Neural cell (in vitro differentiated cells): Measurements from ENCODE around the gene EXPH5. TPM values are rescaled to one million over a fixed set of nuclear protein-coding genes. Genes with fewer than 3 reads are reported as not detected.
"Not testable (repeated sequence)": the region's sequence is repeated elsewhere in the genome, so short reads cannot be mapped to it uniquely, and the experiment has no call there.

Experiments used
- H2AFZ ChIP-seq: fragments of 200-600, 300-800 bp; sonication (generic), shearing (Covaris generic); 2 replicates; pipeline ENCODE4 v1.6.0; 2014; ENCODE audit warnings: low read depth, mild to moderate bottlenecking, antibody characterized with exemption, low read length, moderate library complexity
- H3F3A ChIP-seq: fragments of 200-600 bp; shearing (Covaris generic); 2 replicates; pipeline ENCODE4 v1.6.1; 2016; ENCODE audit warnings: mild to moderate bottlenecking, moderate library complexity, mixed read lengths, antibody characterized with exemption, low read length; ENCODE audit not compliant: insufficient read depth, poor library complexity, severe bottlenecking
- H3K27ac ChIP-seq: fragments of 200-600, 300-800 bp; sonication (generic), shearing (Covaris generic); 2 replicates; pipeline ENCODE4 v1.5.1; 2014; ENCODE audit warnings: mild to moderate bottlenecking, low read length, moderate library complexity
- H3K27me3 ChIP-seq: fragments of 300-800, 200-600 bp; sonication (generic), shearing (Covaris generic); 2 replicates; pipeline ENCODE4 v1.6.0; 2014; ENCODE audit warnings: mild to moderate bottlenecking, low read depth, low read length, moderate library complexity; ENCODE audit not compliant: insufficient read depth
- H3K36me3 ChIP-seq: fragments of 300-800, 200-600 bp; sonication (generic), shearing (Covaris generic); 2 replicates; pipeline ENCODE4 v1.5.1; 2014; ENCODE audit warnings: mild to moderate bottlenecking, antibody characterized with exemption, low read length, moderate library complexity; ENCODE audit not compliant: insufficient read depth
- H3K4me2 ChIP-seq: fragments of 300-800, 200-600 bp; sonication (generic), shearing (Covaris generic); 2 replicates; pipeline ENCODE4 v1.6.0; 2014; ENCODE audit warnings: mild to moderate bottlenecking, low read length
- H3K4me3 ChIP-seq: fragments of 300-800, 200-600 bp; sonication (generic), shearing (Covaris generic); 2 replicates; pipeline ENCODE4 v1.5.1; 2014; ENCODE audit warnings: mild to moderate bottlenecking, low read length, moderate library complexity
- H3K79me2 ChIP-seq: fragments of 200-600 bp; shearing (Covaris generic); replicated peaks from 2 replicates; pipeline ENCODE4 v1.6.0; 2014; ENCODE audit warnings: mild to moderate bottlenecking, low read length, moderate library complexity; ENCODE audit not compliant: insufficient read depth
- H3K9ac ChIP-seq: fragments of 300-800, 200-600 bp; sonication (generic), shearing (Covaris generic); 2 replicates; pipeline ENCODE4 v1.6.1; 2016; ENCODE audit warnings: mild to moderate bottlenecking, low read length, mixed read lengths
- H3K9me2 ChIP-seq: fragments of 200-600 bp; shearing (Covaris generic); 2 replicates; pipeline ENCODE4 v1.6.1; 2016; ENCODE audit warnings: mild to moderate bottlenecking, low read length, mixed read lengths; ENCODE audit not compliant: insufficient read depth
- H3K9me3 ChIP-seq: fragments of 200-600, 300-800 bp; sonication (generic), shearing (Covaris generic); 2 replicates; pipeline ENCODE4 v1.6.1; 2016; ENCODE audit warnings: mild to moderate bottlenecking, mixed run types, low read length, moderate library complexity, mixed read lengths
- H4K20me1 ChIP-seq: fragments of 200-600 bp; shearing (Covaris generic); 2 replicates; pipeline ENCODE4 v1.6.1; 2016; ENCODE audit warnings: mild to moderate bottlenecking, mixed run types; ENCODE audit not compliant: insufficient read depth
- CTCF ChIP-seq: fragments of 450-650 bp; IDR thresholded peaks from 2 replicates; pipeline ENCODE4 v1.5.1; 2014; ENCODE audit warnings: antibody characterized with exemption, mild to moderate bottlenecking, moderate library complexity; ENCODE audit not compliant: poor library complexity, severe bottlenecking
- EP300 ChIP-seq: fragments of 450-650 bp; conservative IDR thresholded peaks from 2 replicates; pipeline ENCODE4 v1.6.1; 2014; ENCODE audit warnings: antibody characterized with exemption, mild to moderate bottlenecking, moderate library complexity; ENCODE audit not compliant: poor library complexity, severe bottlenecking
- EZH2 ChIP-seq: fragments of 200-600, 300-800 bp; shearing (Covaris generic), sonication (generic); IDR thresholded peaks from 2 replicates; pipeline ENCODE4 v1.6.1; 2014; ENCODE audit warnings: antibody characterized with exemption, low read length, borderline replicate concordance, mild to moderate bottlenecking; ENCODE audit not compliant: insufficient read depth, poor library complexity, severe bottlenecking
- MXI1 ChIP-seq: fragments of 450-650 bp; conservative IDR thresholded peaks from 2 replicates; pipeline ENCODE4 v1.6.1; 2014; ENCODE audit warnings: antibody characterized with exemption, mild to moderate bottlenecking; ENCODE audit not compliant: poor library complexity, severe bottlenecking
- POLR2AphosphoS5 ChIP-seq: IDR thresholded peaks from 2 replicates; pipeline ENCODE4 v1.6.1; 2012
- RAD21 ChIP-seq: fragments of 450-650 bp; conservative IDR thresholded peaks from 2 replicates; pipeline ENCODE4 v1.6.1; 2014; ENCODE audit warnings: antibody characterized with exemption, mild to moderate bottlenecking, moderate library complexity
- REST ChIP-seq: IDR thresholded peaks from 2 replicates; pipeline ENCODE4 v1.6.1; 2012; ENCODE audit warnings: borderline replicate concordance
- SMC3 ChIP-seq: fragments of 450-650 bp; conservative IDR thresholded peaks from 2 replicates; pipeline ENCODE4 v1.6.1; 2014; ENCODE audit warnings: antibody characterized with exemption, mild to moderate bottlenecking, moderate library complexity; ENCODE audit not compliant: poor library complexity
- TAF1 ChIP-seq: IDR thresholded peaks from 2 replicates; pipeline ENCODE4 v1.6.1; 2012; ENCODE audit warnings: low read depth
- polyA minus RNA-seq: library from RNA; depleted of rRNA, polyadenylated mRNA; stranded (reverse); fragments of >200 nt; gene quantifications from 2 replicates; pipeline ENCODE4 v1.2.3, GENCODE V29; 2014
- polyA plus RNA-seq: library from polyadenylated mRNA; depleted of rRNA; stranded (reverse); fragments of >200 nt; gene quantifications from 2 replicates; pipeline ENCODE4 v1.2.3, GENCODE V29; 2014

The EXPH5 gene
- not detected in 2 replicates for polyA plus RNA-seq
- polyA minus RNA-seq = 0.24 TPM in 1 of 2 replicates, not detected in the other

GRCh38 chr11:108593214-108593922, at the start of gene EXPH5:
EXPH5 (minus strand) TSS chr11:108593768; CDS start chr11:108593536, 232 bp downstream.
- no peaks in the 10 kb centered on the region for H3K9me2 ChIP-seq
- H3K27me3 ChIP-seq = peaks cover 30% of the 10 kb centered on the region
- no peaks in the 10 kb centered on the region for H3K36me3 ChIP-seq
- H3K79me2 ChIP-seq = no peaks in the 10 kb centered on the region
- H4K20me1 ChIP-seq = no peaks in the 10 kb centered on the region
- H3K9me3 ChIP-seq = no peaks in the 10 kb centered on the region
- peak within 1 kb of the TSS; percentile 33 for H3K9ac ChIP-seq
- peak within 1 kb of the TSS; percentile 42 for H2AFZ ChIP-seq
- peak within 1 kb of the TSS; percentile 87 for H3K4me3 ChIP-seq
- TF ChIP-seq EP300 (no peak), CTCF (peak; percentile 13)
- no peaks in the 10 kb centered on the region for H3F3A ChIP-seq
- H3K27ac ChIP-seq = no peak within 1 kb of the TSS
- H3K4me2 ChIP-seq = peak within 1 kb of the TSS; percentile 99

- not testable (repeated sequence) for H3K27me3 ChIP-seq, H3K9ac ChIP-seq, H3K79me2 ChIP-seq, H4K20me1 ChIP-seq, H3K4me2 ChIP-seq, H3K36me3 ChIP-seq, H3K4me3 ChIP-seq, H2AFZ ChIP-seq, H3K9me2 ChIP-seq, H3F3A ChIP-seq, H3K27ac ChIP-seq, H3K9me3 ChIP-seq
Measured at GRCh38 chr11:108641752-108642151, 48.2 kb upstream of the EXPH5 start.

GRCh38 chr11:108639146-108639545, 45.6 kb upstream of the EXPH5 start:
- Histone ChIP-seq H3K9me3 (no peaks in the 10 kb centered on the region), H3K27me3 (no peaks in the 10 kb centered on the region), H3F3A (no peaks in the 10 kb centered on the region), H3K79me2 (no peaks in the 10 kb centered on the region), H3K4me3 (no peak overlapping the region), H3K4me2 (no peak overlapping the region), H3K9me2 (no peaks in the 10 kb centered on the region), H2AFZ (no peak overlapping the region), H4K20me1 (no peaks in the 10 kb centered on the region), H3K36me3 (no peaks in the 10 kb centered on the region), H3K27ac (no peak overlapping the region), H3K9ac (no peak overlapping the region)
- TF ChIP-seq REST = no peak
- no peak for TF ChIP-seq POLR2AphosphoS5
- no peak for TF ChIP-seq TAF1
- TF ChIP-seq SMC3 = no peak
- TF ChIP-seq EP300 = no peak
- TF ChIP-seq EZH2 = no peak
- no peak for TF ChIP-seq RAD21
- TF ChIP-seq CTCF = no peak
- no peak for TF ChIP-seq MXI1
